GM18873 (cell line): ENCODE measurements around the gene ERMP1.
A peak's percentile ranks its signal among the peaks of the same experiment; 100 is the strongest.

ENCODE experiments used
- ATAC-seq: cut with Tn5 transposase; IDR thresholded peaks from one replicate; pipeline ENCODE4 v1.9.1; 2021; ENCODE audit warnings: mild to moderate bottlenecking, moderate library complexity, moderate number of reproducible peaks; ENCODE audit not compliant: unreplicated experiment, low FRiP score

The ERMP1 gene

DNA sequence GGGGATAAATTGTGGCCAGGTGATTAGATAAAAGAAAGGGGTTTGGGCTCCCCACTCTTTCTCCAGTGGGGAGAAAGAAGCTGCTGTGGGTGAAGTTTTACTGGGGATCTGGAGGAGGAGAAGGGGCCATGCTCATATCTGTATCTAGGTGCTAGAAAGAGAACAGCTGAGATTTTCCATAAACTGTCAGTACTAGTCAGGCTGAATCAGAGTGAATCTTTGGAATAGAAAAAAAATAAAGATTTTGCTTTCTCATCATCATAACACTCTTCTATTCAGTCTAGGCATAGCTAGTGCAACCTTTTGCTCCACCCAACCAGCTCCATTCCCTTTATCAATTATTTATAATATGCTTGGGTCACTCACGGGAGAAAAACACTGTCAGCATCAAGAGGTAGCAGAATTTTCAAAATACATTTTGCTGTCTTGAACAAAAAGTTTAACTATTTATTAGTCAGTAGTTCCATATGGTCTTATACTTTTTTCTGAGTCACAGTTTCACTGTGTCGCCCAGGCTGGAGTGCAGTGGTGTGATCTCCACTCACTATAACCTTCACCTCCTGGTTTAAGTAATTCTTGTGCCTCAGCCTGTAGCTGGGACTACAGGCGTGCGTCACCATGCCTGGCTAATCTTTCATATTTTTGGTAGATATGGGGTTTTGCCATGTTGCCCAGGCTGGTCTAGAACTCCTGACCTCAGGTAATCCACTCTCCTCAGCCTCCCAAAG lies 21.3 kb upstream of the ERMP1 start:
- ATAC-seq = no peak

DNA sequence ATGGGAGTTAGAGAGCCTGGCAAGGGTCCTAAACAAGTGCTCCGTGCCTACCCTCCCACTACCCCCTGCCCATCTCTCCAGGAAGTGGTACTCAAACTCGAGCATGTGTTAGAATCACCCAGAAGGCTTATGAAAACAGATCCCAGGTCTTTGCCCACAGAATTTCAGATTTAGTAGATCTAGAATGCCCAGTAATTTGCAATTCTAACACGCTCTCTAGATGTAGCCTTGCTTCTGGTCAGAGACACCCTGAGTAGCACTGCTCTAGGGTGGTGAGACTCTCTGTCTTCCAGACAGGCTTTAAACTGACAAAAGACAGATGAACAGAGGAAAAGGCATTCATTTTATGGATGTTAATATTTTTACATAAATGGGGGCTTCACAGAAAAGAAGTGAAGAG lies 20.7 kb upstream of the ERMP1 start:
- no peak for ATAC-seq

DNA sequence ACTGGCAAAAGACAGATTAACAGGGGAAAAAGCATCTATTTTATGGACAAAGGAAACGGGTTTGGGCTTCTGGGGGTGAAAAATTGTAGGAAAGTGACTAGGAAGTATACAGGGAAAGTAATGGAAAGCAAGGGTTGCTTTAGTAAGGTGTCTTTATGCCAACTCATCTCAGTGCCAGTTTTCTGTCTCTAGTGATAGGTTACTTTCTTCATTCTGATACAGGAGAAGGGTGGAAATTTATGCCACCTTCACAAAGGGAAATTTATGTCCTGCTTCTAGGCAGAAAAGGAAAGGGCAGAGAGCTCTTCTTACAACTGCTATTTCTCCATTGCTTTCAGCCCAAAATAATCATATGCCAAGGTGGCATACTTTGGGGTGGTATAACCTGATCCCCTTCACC lies 20.1 kb upstream of the ERMP1 start:
- ATAC-seq = no peak

DNA sequence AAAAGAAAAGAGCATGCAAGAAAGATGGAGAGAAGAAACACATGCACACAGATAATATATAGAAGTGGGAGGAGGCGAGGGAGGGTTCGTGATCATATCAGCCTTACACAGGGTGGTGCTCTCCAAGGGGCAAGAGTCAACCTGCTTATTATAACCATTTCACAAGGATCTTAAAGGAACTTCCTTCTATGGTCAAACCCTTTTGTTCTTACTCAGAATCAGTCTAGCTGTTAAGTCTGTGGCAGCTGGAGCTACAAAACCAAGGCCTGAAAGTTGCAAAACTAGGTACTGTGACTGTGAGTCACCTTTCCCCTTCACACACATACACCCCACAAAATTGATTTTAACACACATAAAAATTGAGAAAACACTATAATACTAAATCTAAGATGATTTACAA lies 18.5 kb upstream of the ERMP1 start:
- ATAC-seq = peak; percentile 95

DNA sequence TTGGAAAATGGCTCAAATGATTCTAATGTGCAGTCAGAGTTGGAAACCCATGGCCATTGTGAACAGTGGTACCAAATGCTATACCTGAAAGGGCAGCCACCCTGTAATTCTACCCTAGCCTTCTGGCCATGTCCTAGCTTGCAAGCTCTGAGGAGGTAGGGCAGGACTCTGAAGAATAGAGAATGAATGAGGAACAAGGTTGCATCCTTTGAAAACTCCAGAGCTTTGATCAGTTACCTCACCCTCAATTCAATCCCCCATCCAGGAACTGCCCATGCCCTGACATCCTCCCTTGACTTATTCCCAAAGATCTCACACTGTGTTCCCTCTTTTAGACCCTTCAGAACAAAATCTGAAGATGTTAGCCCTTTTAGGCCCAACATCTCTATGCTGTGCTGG lies 17.8 kb upstream of the ERMP1 start:
- no peak for ATAC-seq

DNA sequence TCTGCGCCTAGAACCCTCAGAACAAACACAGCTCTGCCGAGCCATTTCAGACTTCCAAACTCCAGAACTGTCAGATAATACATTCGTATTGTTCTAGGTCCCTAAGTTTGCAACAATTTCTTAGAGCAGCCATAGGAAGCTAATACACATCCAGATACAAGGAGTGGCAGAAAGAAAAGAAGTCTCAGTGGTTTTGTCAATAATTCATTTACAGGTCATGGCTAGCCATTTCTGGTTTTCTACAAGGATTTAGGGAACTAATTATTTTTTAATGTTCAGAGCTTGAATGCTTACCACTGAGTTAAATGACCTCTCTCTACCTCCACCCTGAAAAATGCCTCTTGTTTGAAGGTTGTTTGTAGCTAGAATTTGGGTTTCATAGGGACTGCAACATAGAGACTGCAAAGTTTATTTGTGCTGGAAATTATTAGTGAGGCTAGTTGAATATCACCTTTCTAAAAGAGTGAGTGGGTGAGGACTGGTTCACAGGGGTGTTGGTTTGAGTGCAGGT lies 15.5 kb upstream of the ERMP1 start:
- ATAC-seq = peak; percentile 35

DNA sequence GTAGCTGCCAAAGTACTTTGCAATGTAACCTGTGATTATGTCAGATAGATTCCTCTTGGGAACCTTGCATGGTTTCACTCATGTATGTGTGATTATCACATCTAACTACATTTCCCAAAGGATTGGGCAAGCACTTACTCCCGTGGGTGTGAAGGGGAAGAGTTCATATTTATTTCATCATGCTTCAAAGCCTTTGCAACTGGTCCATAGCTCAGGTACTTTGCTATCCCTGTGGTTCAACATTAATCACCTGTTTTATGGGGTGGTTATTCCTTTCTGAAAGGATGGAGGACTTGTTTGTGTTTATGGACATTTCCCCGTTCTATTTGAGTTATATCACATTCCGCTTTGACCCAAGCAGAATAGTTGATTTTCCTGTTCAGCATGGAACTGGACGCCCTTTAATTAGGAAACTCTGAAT lies 13.6 kb upstream of the ERMP1 start:
- no peak for ATAC-seq

DNA sequence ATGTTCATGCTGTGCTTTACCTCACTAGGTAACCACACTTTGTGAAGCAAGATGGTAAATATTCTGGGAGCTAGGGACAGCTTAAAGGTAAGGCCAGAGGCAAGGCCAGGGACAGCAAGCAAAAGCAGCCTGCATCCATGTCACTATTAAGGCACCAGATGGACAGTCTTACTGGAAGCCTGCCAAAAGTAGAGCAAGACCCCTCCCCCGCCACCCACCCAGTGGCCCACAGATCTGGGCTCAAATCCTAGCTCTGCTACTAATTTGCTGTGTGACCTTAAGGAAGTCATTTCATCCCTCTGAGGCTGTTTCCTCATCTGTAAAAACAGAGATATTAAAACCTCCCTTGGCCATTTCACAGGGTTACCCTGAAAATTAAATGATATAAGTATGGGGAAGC lies 13.2 kb upstream of the ERMP1 start:
- no peak for ATAC-seq

DNA sequence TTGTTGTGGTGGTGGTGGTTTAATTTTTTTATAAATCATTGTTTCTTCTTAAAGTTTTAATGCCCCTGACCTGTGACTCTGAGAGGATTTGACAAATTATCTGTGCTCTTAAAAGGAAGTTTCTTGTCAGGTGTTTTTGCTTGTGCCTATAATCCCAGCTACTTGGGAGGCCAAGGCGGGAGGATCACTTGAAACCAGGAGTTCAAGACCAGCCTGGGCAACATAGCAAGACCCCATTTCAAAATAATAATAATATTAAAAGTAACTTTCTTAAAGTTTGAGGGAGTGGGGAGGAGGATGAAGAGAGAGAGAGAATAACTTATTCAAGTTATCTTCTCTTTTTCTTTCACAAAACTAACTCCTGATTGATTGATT lies 12.2 kb upstream of the ERMP1 start:
- ATAC-seq = no peak

DNA sequence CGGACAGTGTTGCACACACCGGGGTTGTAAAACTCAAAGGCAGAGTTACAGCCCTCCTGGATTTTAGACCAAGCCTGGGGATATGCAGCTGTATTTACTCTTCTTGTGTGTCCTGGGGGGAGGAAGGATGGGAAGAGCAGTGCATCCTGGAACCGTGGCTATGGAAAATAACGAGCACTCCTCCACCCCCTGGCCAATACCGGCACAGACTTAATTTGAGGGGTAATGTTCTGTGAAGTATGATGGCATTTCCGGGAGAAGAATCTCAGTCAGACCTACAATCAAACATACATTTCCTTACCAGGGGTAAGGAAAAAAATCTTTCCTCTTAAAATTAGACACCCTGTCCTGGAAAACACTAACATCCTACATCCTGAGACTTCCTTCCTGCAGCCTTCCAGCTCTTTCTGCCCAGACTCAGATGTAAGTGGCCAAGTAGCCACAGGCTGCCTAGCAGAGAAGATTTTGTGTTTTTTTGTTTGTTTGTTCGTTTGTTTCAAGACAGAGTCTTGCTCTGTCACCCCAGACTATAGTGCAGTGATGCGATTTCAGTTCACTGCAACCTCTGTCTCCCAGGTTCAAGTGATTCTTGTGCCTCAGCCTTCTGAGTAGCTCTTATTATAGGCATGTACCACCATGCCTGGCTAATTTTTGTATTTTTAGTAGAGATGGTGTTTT lies 11.0 kb upstream of the ERMP1 start:
- no peak for ATAC-seq

DNA sequence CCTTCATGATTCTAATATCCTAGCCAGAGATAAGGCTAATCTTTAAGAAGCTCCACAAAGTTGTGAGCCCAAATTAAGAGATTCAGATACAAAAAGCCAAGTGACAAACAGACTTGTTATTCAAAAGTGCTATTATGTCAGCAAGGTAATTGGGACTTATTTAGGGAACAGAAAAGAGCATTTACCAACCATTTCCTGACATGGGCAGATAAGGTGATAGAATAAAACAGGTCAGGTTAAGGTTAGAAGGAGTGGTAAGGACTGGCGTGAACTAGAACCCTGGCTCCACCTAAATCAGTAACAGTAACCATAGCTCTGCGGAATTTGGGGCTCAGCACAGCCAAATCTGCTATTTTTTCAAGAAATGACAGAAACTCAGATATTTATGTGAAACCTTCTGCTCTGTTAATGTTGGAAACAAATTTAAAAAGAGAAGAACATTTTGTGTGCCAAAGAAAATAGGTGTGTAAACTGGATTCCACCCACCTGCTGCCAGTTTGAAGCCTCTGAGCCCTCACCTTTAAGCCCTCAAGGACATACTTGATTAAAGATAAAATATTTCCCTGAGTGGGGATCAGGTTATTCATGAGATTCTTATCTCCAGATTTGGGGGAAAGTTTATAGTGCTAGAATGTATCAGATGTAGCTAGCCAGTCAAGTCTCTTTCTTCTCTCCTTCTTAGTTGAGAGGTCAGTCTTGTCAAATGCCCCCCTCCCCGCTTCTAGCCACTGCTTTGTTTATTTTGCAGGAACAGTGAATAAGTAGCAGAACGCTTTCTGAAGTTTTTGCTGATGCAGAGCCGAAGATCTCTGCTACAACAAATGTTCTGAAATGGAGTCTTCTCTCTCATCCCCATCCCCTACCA lies 10.2 kb upstream of the ERMP1 start:
- no peak for ATAC-seq

DNA sequence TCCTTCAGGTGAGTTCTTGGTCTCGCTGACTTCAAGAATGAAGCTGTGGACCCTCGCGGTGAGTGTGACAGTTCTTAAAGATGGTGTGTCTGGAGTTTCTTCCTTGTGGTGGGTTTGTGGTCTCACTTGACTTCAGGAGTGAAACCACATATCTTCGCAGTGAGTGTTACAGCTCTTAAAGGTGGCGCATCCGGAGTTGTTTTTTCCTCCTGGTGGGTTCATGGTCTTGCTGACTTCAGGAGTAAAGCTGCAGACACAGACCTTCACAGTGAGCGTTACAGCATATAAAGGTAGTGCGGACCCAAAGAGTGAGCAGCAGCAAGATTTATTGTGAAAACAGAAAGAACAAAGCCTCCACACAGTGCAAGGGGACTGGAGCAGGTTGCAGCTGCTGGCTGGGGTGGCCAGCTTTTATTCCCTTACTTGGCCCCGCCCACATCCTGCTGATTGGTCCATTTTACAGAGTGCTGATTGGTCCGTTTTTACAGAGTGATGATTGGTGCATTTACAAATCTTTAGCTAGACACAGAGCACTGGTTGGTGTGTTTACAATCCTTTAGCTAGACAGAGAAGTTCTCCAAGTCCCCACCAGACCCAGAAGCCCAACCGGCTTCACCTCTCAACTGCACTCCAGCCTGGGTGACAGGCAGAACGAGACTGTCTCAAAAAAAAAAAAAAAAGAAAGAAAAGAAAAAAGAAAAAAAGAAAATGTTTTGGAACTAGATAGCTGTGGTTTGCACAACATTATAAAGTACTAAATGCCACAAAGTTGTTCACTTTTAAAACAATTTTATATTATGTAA lies 9.1 kb upstream of the ERMP1 start:
- ATAC-seq = no peak

DNA sequence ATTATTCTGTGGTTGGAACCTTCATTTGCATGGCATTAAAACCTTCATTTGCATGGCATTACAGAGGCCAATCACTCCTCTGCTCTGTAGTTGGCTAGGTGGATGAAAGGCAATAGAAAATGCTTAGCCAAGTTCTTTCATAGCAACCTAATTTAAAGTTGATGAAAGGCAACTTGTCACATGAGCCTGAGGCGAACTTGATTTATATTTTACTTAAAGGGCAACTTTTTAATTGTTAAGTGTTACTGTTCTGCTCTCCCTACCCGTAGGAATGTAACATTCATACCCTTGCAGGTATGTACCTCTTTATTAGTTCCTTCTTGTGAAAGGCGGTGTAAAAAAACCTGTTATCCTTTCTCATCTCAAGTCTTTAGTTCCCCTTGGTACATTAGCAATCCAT lies 7.9 kb upstream of the ERMP1 start:
- no peak for ATAC-seq

DNA sequence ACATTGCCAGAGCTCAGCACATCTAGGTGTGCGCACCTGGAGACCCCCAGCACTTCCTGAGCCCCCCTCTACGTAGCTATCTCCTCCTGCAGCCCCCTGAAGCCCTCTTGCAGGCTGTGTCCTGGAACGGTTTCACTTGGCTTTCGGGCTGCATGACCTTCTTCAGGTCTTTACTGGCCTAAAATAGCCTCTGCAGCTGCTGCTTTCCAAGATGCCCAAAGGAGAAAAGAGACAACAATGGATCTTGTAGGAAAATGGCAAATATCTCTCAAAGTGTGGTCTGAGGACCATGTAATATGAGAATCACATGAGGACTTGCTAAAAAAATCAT lies 6.6 kb upstream of the ERMP1 start:
- no peak for ATAC-seq

DNA sequence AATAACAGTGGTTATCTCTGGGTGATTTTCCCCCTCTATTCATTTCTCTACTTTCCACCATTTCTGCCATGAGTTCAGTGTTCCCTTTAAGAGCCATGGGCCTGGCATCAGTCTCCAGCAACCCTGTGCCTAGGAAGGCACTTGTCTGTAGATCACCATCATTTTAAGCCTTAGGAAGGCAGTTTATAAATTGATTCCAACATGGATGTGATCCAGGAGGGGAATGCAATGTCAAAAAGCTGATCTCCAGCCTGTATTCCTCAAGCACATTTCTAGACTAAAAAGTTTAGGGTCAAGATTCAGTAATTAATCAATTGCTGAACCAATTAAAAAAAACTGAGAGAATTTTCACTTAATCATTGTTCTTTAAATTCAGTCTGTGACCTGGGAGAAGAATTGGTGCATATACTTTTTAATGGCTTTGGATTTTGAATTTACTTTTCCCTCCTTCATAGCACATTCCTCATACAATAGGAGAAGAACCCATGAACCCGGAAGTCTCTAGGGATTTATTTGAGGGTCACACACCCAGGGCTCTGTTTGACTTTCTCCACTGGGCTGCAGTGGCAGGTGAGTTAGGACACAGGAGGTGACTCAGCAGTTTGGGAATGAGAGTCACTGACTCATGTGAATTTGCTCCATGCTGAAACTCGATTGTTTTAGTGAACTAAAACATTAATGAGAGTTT lies 6.1 kb upstream of the ERMP1 start:
- no peak for ATAC-seq

DNA sequence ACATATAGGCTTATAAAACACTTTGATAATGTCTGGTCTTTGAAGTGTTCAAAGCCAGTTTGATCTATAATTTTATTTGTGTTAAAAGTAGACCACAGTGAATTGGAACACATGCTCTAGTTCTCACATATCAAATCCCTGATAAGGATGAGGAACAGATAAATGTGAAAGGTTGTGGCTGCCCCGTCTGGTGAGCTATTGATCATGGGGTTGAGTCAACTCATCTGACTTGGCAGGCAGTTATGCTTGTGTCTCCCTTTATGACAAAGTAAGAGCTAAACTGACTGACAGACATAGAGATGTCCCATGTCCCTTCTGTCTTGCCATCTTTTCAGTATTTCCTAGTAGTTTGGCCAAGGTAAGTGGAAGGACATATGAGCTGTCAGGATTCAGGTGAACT lies 2.9 kb upstream of the ERMP1 start:
- no peak for ATAC-seq

DNA sequence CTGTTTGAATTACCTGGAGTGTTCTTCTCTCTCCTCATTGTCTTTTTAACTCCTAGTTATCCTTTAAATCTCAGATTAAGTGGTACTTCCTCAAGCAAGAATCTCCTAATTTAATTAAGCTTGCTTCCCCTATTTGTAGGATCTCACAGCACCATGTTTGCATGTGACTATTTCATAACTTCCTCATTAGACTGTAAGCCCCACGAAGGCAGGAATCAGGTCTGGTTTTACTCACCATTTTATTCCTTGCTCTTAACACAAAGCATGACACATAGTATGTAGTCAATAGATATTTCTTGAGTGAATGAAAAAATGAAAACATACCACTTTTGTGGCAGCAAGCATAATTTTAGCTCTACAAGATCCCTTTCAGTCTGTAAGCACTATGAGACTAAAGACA lies 1.3 kb upstream of the ERMP1 start:
- ATAC-seq = no peak

DNA sequence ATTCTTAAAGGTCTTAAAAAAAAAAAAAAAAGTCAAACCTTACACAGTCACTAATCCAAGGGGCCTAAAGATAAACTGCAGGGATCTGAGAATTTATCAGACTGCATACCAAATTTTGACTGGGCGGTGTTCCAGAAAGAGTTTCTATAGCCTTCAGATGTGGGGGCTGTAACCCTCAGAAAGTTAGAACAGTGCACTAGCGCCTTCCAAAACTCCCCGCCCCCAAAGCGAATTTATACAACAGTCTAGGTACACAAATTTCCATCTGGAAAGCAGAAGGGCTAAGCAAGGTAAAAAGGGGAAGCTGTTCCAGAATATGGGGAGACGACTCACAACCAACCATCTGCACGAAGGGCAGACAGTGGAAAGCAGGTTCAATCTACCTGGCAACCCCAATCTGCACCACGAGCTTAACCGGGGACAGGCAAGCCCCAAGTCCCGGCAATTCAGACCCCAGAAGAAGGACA lies 813 bp downstream of the ERMP1 start:
- ATAC-seq = no peak

DNA sequence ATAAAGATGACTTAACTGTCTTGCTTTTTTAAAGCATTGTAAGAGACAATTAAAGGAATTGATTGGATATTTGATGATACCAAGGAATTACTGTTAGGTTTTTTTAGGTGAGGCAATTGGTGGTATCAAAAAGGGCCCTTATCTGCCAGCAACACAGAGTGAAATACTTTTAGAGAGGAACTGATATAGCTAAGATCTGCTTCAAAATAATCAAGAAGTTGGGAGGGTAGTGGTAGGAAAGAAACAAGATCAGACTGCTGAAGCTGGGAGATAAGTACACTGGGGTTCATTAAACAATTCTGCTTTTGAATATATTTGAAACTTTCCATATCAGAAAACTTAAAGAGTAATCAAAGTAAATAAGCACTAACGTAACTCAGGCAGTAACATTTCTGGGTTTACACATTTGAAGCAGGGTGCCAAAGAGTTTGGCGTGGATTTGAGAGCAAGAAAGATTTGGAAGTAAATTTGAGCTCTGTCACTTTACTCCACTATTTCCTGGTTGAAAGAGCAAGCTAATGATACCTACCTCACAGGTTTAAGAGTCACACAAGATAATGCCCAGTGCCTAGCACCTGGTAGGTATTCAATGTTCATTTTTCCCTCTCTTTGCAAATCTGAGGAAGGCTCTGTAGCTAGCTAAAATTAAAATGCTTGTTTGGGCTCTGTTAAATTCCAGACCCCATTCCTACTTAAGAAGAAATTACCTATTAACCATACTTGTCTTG lies 6.9 kb downstream of the ERMP1 start:
- ATAC-seq = no peak
